SK-N-SH (cell line): ENCODE data around the gene P3H2. TPM values are rescaled to one million over a fixed set of nuclear protein-coding genes. Genes with fewer than 3 reads are reported as not detected.

Source experiments
- CTCF ChIA-PET: fragments of 300-600, 350-600 bp; formaldehyde crosslinking; extraction: SDS; loops from one replicate; lab custom pipeline; 2021; lab: Yijun Ruan, JAX
- POLR2A ChIA-PET: fragments of 350-600 bp; sonication (Branson Sonifier 250); formaldehyde crosslinking; extraction: SDS; loops from one replicate; lab custom pipeline; 2020; ENCODE audit warnings: antibody characterized with exemption, inconsistent platforms; lab: Yijun Ruan, JAX
- DNase-seq: peaks from one replicate; pipeline ENCODE4 v3.0.0; 2012
- H2AFZ ChIP-seq: fragments of 200-600 bp; sonication (generic); 2 replicates; pipeline ENCODE4 v1.8.1; 2016; ENCODE audit warnings: antibody characterized with exemption, mild to moderate bottlenecking, low read depth
- H3F3A ChIP-seq: fragments of 200-600 bp; sonication (generic); replicated peaks from 2 replicates; pipeline ENCODE3; 2016; ENCODE audit warnings: antibody characterized with exemption, mild to moderate bottlenecking; ENCODE audit not compliant: insufficient read depth
- H3K27ac ChIP-seq, 2 experiments: fragments of 200-500 bp in 1 of 2; fragments of 200-600 bp in 1 of 2; sonication (Bioruptor generic) in 1 of 2; sonication (generic), shearing (Covaris generic) in 1 of 2; 2 replicates each; pipeline versions ENCODE4 v1.5.1 to v1.6.1; 2014 to 2016; ENCODE audit warnings: low read depth in 2 of 2, inconsistent platforms in 1 of 2, low read length in 1 of 2, mild to moderate bottlenecking in 1 of 2, mixed read lengths in 1 of 2
- H3K27me3 ChIP-seq: fragments of 200-600 bp; sonication (generic), shearing (Covaris generic); 2 replicates; pipeline ENCODE4 v1.6.1; 2016; ENCODE audit warnings: mixed run types; ENCODE audit not compliant: insufficient read depth
- H3K36me3 ChIP-seq, 2 experiments: fragments of 200-500 bp in 1 of 2; fragments of 200-600 bp in 1 of 2; sonication (Bioruptor generic) in 1 of 2; sonication (generic) in 1 of 2; replicated peaks in 1 of 2; 2 replicates each; pipeline versions ENCODE3 to v1.5.1; 2014 to 2016; ENCODE audit warnings: low read length in 1 of 2, mild to moderate bottlenecking in 1 of 2; ENCODE audit not compliant: insufficient read depth in 2 of 2, control insufficient read depth in 1 of 2
- H3K4me1 ChIP-seq, 2 experiments: fragments of 200-500 bp in 1 of 2; fragments of 200-600 bp in 1 of 2; sonication (Bioruptor generic) in 1 of 2; sonication (generic), shearing (Covaris generic) in 1 of 2; 2 replicates each; pipeline versions ENCODE4 v1.5.1 to v1.6.1; 2014 to 2016; ENCODE audit warnings: low read depth in 1 of 2, low read length in 1 of 2, mixed run types in 1 of 2; ENCODE audit not compliant: insufficient read depth in 2 of 2, control insufficient read depth in 1 of 2
- H3K4me2 ChIP-seq: fragments of 200-600 bp; sonication (generic), shearing (Covaris generic); 2 replicates; pipeline ENCODE4 v1.6.1; 2017; ENCODE audit warnings: mixed run types
- H3K4me3 ChIP-seq, 2 experiments: fragments of 200-500 bp in 1 of 2; fragments of 200-600 bp in 1 of 2; sonication (Bioruptor generic) in 1 of 2; sonication (generic), shearing (Covaris generic) in 1 of 2; 2 replicates each; pipeline versions ENCODE4 v1.5.1 to v1.8.1; 2014 to 2016; ENCODE audit warnings: low read depth in 2 of 2, inconsistent platforms in 1 of 2, low read length in 1 of 2, mild to moderate bottlenecking in 1 of 2, mixed read lengths in 1 of 2, moderate library complexity in 1 of 2
- H3K79me2 ChIP-seq: fragments of 200-600 bp; sonication (generic); 2 replicates; pipeline ENCODE4 v1.8.1; 2017; ENCODE audit warnings: mild to moderate bottlenecking; ENCODE audit not compliant: insufficient read depth
- H3K9ac ChIP-seq: fragments of 200-600 bp; sonication (generic); 2 replicates; pipeline ENCODE4 v1.6.1; 2017; ENCODE audit warnings: mixed run types
- H3K9me2 ChIP-seq: fragments of 200-600 bp; sonication (generic); 2 replicates; pipeline ENCODE4 v1.6.1; 2017; ENCODE audit warnings: mixed run types
- H3K9me3 ChIP-seq: fragments of 200-600 bp; sonication (generic); 2 replicates; pipeline ENCODE4 v1.6.1; 2017; ENCODE audit warnings: mixed run types, mild to moderate bottlenecking, moderate library complexity
- H4K20me1 ChIP-seq: fragments of 200-600 bp; sonication (generic); 2 replicates; pipeline ENCODE4 v1.6.1; 2017; ENCODE audit warnings: mild to moderate bottlenecking, mixed run types; ENCODE audit not compliant: insufficient read depth
- ELF1 ChIP-seq: IDR thresholded peaks from 2 replicates; pipeline ENCODE4 v1.4.0; 2012
- EZH2phosphoT487 ChIP-seq: fragments of 200-600 bp; sonication (generic); IDR thresholded peaks from 2 replicates; pipeline ENCODE4 v1.6.1; 2017; ENCODE audit warnings: low read depth, mixed run types, mild to moderate bottlenecking, antibody characterized with exemption, moderate library complexity, borderline replicate concordance
- FOSL2 ChIP-seq: IDR thresholded peaks from 2 replicates; pipeline ENCODE4 v1.4.0; 2012; ENCODE audit warnings: low read depth, mild to moderate bottlenecking, moderate library complexity, borderline replicate concordance
- FOXJ3 ChIP-seq: sonication (generic); formaldehyde crosslinking; IDR thresholded peaks from 2 replicates; pipeline ENCODE4 v1.5.1; 2020; ENCODE audit warnings: mild to moderate bottlenecking, missing genetic modification reagents
- FOXM1 ChIP-seq: IDR thresholded peaks from 2 replicates; pipeline ENCODE4 v1.4.0; 2012; ENCODE audit warnings: low read depth, mild to moderate bottlenecking
- GABPA ChIP-seq: IDR thresholded peaks from 2 replicates; pipeline ENCODE4 v1.4.0; 2012; ENCODE audit warnings: low read depth, mild to moderate bottlenecking
- GATA2 ChIP-seq: sonication (generic); formaldehyde crosslinking; IDR thresholded peaks from 2 replicates; pipeline ENCODE4 v1.5.0; 2020; ENCODE audit warnings: mild to moderate bottlenecking, missing genetic modification reagents
- JUND ChIP-seq: IDR thresholded peaks from 2 replicates; pipeline ENCODE4 v1.4.0; 2012
- MEF2A ChIP-seq: IDR thresholded peaks from 2 replicates; pipeline ENCODE4 v1.4.0; 2012; ENCODE audit warnings: low read depth, borderline replicate concordance
- MXI1 ChIP-seq: IDR thresholded peaks from 2 replicates; pipeline ENCODE4 v1.6.1; 2012; ENCODE audit warnings: mild to moderate bottlenecking, low read depth, low read length, improper control_type of control experiment
- NFIC ChIP-seq: IDR thresholded peaks from 2 replicates; pipeline ENCODE4 v1.4.0; 2012; ENCODE audit warnings: borderline replicate concordance
- NRF1 ChIP-seq: IDR thresholded peaks from 2 replicates; pipeline ENCODE4 v1.6.1; 2012; ENCODE audit warnings: low read depth, mild to moderate bottlenecking, low read length
- PBX3 ChIP-seq: IDR thresholded peaks from 2 replicates; pipeline ENCODE4; 2012
- POLR2AphosphoS5 ChIP-seq: IDR thresholded peaks from 2 replicates; pipeline ENCODE4 v1.6.1; 2012; ENCODE audit warnings: low read depth, low read length
- REST ChIP-seq: IDR thresholded peaks from 2 replicates; pipeline ENCODE4 v1.6.1; 2012; ENCODE audit warnings: mild to moderate bottlenecking, low read depth, low read length, moderate library complexity
- SIN3A ChIP-seq: IDR thresholded peaks from 2 replicates; pipeline ENCODE4 v1.6.1; 2012; ENCODE audit warnings: low read depth, mild to moderate bottlenecking, low read length, moderate library complexity, borderline replicate concordance
- SMC3 ChIP-seq: IDR thresholded peaks from 2 replicates; pipeline ENCODE4 v1.6.1; 2012; ENCODE audit warnings: low read depth, low read length, improper control_type of control experiment
- TAF1 ChIP-seq: IDR thresholded peaks from 2 replicates; pipeline ENCODE4 v1.6.1; 2012; ENCODE audit warnings: low read depth, mild to moderate bottlenecking, low read length, moderate library complexity, borderline replicate concordance
- TCF12 ChIP-seq: IDR thresholded peaks from 2 replicates; pipeline ENCODE4 v1.4.0; 2012
- TEAD4 ChIP-seq: IDR thresholded peaks from 2 replicates; pipeline ENCODE4 v1.4.0; 2012; ENCODE audit warnings: mild to moderate bottlenecking, borderline replicate concordance; ENCODE audit not compliant: insufficient read depth
- USF1 ChIP-seq: IDR thresholded peaks from 2 replicates; pipeline ENCODE4 v1.4.0; 2012; ENCODE audit warnings: low read depth, borderline replicate concordance
- USF2 ChIP-seq: fragments of 150-350 bp; IDR thresholded peaks from 2 replicates; pipeline ENCODE4 v1.6.1; 2017; ENCODE audit warnings: antibody characterized with exemption, low read length, low read depth, borderline replicate concordance
- WGBS: methylation state at CpG from one replicate; pipeline ENCODE4 v1.1.6; 2017; ENCODE audit warnings: low lambda C conversion rate; 5-methylcytosine and 5-hydroxymethylcytosine counted together
- polyA plus RNA-seq, 3 experiments: library from polyadenylated mRNA; depleted of rRNA; stranded (reverse); fragments of >200 nt; gene quantifications; 2 replicates each; pipeline ENCODE4 v1.2.3, GENCODE V29; 2012

Gene P3H2
- polyA plus RNA-seq, 1 of the 3 experiments (the other 2 are of a cell fraction) = 2.8 TPM

GRCh38 chr3:190058521-190059241 lies 62.0 kb downstream of the P3H2 start:
- Histone ChIP-seq H2AFZ (no peak overlapping the region), H3K27me3 (no peaks in the 10 kb centered on the region), H3K36me3 (no peaks in the 10 kb centered on the region), H3K79me2 (no peaks in the 10 kb centered on the region), H3K27ac (0 out of 4 replicates have a peak overlapping the region, but pooled peaks of 1 of the 2 experiments have one; percentile 14)
- POLR2A ChIA-PET = no interaction called here
- TF ChIP-seq USF1 = no peak
- TF ChIP-seq TCF12 = no peak
- no peak for TF ChIP-seq TEAD4
- no peak for TF ChIP-seq PBX3
- TF ChIP-seq FOXJ3 = no peak
- TF ChIP-seq EZH2phosphoT487 = no peak
- no peak for TF ChIP-seq TAF1
- TF ChIP-seq, all 33 proteins: peak for 0
- Histone ChIP-seq H3K9ac (no peak overlapping the region), H3F3A (no peaks in the 10 kb centered on the region), H3K4me2 (0 out of 2 replicates have a peak overlapping the region, but pooled peaks have one; percentile 29), H3K9me3 (no peaks in the 10 kb centered on the region), H4K20me1 (no peaks in the 10 kb centered on the region), H3K9me2 (no peaks in the 10 kb centered on the region), H3K4me1 (peaks cover 0 to 5% of the 10 kb centered on the region in 2 experiments; a peak in 1 of 4 replicates), H3K4me3 (no peak overlapping the region)
- CTCF ChIA-PET = interaction anchor here (1.0 kb wide), 1 partner anchor 91 kb away, joined by 3 read pairs; no protein-coding TSS in a partner anchor
- DNase-seq = no peak
- WGBS = 46% methylated on average over 4 of the region's 4 CpGs

- Histone ChIP-seq H3K4me3 (no peak overlapping the region), H3K9me2 (no peaks in the 10 kb centered on the region), H3K9ac (no peak overlapping the region), H3K79me2 (no peaks in the 10 kb centered on the region), H3K9me3 (no peaks in the 10 kb centered on the region), H3F3A (peaks cover 2% of the 10 kb centered on the region), H3K27me3 (no peaks in the 10 kb centered on the region), H3K36me3 (no peaks in the 10 kb centered on the region), H3K4me1 (peaks cover 0 to 5% of the 10 kb centered on the region in 2 experiments; a peak in 1 of 4 replicates), H2AFZ (no peak overlapping the region), H4K20me1 (no peaks in the 10 kb centered on the region), H3K4me2 (no peak overlapping the region), H3K27ac (no peak overlapping the region)
- DNase-seq = no peak
- CTCF ChIA-PET = no interaction called here
- POLR2A ChIA-PET = no interaction called here
- WGBS = 27% methylated on average over 4 of the region's 4 CpGs
- TF ChIP-seq SIN3A (no peak), FOSL2 (no peak), SMC3 (no peak), GATA2 (CRISPR knock-in tag) (no peak), JUND (no peak), EZH2phosphoT487 (no peak), MEF2A (no peak), REST (no peak), NFIC (no peak), FOXJ3 (no peak), POLR2AphosphoS5 (no peak), TEAD4 (no peak), TAF1 (no peak), GABPA (no peak), MXI1 (no peak), NRF1 (no peak), FOXM1 (no peak), USF2 (no peak), ELF1 (no peak)
These were observed 64.0 kb downstream of the P3H2 start for GRCh38 chr3:190056742-190057141.
